HG02973 (cell line): ENCODE data around the gene MAP6D1.
"Not testable (repeated sequence)": the region's sequence is repeated elsewhere in the genome, so short reads cannot be mapped to it uniquely, and the experiment has no call there.

ENCODE experiments used
- ATAC-seq: cut with Tn5 transposase; IDR thresholded peaks from one replicate; pipeline ENCODE4 v1.9.1; 2021; ENCODE audit warnings: moderate library complexity; ENCODE audit not compliant: unreplicated experiment

Gene MAP6D1

GRCh38 chr3:183801601-183802000, 23.8 kb downstream of the MAP6D1 start:
- no peak for ATAC-seq

DNA sequence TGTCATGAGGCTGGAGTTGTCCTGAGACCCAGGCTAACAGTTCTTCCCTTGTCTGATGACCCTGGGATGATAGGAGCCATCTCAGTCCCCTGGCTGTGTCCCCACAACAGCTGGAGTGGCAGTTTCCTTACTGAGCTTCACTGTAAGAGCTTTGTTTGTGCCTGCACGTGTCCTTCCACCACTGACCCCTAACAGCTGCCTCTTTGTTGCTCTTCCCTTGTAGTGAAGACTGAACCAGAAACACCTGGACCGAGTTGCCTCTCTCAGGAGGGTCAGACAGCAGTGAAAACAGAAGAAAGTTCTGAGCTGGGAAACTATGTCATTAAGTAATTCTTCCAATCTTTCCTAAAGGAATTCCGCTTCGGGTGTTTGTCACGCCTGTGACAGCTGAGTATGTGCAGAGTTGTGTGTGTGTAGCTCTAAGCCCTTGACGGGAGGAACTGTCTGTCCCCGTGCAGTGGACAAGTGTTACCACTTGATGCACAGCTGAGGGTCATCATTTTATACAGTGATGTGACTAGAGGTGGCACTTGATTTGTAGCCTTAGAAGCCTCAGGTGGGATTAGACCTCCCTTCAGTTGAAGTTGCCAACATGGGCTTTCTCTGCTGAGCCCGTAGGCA, 25.0 kb downstream of the MAP6D1 start:
- no peak for ATAC-seq

DNA sequence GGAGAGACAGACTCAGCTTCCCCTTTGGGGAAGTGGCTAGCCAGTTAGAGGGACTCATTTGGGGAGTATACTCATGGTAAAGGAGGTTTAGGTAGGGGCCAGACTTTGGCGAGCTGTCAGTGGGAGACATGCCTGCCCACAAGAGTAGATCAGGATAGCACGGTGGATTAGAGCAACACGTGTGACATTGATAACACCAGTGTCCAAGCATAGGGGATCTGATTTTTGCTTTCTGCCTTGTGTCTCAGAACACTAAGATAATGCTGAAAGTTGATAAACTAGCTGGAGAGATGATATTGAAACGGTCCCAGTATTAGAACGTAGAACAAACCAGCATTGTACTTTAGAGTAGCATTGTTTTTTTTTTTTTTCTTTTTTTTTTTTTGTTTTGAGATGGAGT, 25.9 kb downstream of the MAP6D1 start:
- no peak for ATAC-seq

DNA sequence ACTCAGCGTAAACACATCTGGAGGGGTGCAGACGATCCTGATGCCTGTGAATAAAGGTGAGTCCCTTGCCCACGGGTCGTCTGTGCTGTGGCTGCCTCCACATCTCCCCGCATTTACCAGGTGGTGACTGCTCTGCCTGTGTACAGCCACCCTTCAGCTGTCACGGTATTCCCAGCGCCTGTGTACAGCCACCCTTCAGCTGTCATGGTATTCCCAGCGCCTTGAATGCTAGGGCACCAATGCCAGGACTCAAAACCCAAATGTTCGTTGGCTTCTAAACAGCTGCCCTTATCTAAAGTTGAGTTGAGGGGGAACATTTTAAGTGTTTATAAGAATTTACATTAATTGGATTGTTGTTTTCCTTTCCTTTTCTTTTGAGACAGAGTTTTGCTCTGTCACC, 27.4 kb downstream of the MAP6D1 start:
- no peak for ATAC-seq

DNA sequence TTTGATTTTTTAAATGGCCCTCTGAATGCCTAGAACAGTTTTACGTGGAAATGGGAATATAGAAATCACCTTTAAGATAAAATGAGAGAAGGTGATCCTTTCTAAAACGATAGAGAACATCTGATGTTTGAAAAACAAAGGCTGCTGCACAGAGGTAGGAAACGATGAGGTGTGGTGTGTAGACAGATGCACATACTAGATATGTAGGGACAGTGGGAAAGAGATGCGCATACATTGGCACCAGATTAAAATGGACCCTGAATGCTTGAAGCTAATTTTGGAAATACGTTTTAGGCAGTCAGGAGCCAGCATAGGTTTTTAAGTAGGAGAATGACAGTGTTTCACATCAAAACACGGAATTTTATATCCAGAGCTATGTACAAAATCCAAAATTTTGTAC, 29.0 kb downstream of the MAP6D1 start:
- no peak for ATAC-seq

- ATAC-seq: no peak
Measured at GRCh38 chr3:183794452-183794851, 30.9 kb downstream of the MAP6D1 start.

DNA sequence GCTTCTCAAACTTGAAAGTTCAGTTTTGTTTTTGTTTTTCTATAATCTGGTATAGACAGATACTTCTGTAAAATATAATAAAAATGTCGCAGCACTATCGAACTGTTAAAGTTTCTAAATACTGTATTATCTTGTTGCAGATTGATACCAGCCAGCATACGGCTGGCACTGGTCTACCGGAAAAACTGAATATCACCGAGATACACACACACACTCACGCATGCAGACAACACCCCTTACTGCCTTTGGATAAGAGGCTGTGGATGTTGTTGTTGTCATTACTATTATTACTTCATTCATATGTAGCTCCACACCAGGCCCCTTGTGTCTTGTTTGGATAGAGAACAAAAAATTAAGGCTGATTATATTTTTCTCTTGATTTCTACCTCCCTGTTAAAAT, 32.4 kb downstream of the MAP6D1 start:
- ATAC-seq: no peak

DNA sequence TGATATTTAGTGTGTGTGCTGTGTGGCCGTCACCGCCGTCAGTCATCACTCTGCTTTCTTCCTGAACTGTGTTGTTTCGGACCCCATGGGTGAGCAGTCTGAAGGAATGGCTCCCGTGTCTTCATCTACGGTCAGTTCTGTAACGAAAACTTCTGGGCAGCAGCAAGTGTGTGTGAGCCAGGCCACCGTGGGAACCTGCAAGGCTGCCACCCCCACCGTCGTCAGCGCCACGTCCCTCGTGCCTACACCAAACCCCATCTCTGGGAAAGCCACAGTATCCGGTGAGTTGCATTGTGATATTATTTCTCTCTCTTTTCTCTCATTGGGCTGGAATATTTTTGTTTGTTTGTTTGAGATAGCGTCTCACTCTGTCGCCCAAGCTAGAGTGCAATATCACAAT, 34.7 kb downstream of the MAP6D1 start:
- ATAC-seq: no peak

DNA sequence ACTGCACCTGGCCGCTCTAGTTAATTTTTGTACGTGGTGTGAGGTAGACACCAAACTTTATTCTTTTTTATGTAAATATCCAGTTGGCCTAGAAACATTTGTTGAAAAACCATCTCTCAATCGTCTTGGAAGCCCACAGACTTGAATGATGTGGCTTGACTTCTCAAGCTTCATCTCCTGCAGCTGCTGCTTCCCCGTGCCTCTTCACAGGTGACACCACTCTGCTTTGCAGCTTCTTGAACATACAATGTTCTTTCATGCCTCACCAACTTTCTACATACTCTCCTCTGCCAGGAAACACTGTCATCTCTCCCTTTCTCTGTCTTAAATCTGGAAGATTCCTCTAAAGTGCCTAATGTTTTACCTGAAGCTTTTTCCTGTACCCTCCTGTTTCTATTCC, 35.6 kb downstream of the MAP6D1 start:
- ATAC-seq: no peak

DNA sequence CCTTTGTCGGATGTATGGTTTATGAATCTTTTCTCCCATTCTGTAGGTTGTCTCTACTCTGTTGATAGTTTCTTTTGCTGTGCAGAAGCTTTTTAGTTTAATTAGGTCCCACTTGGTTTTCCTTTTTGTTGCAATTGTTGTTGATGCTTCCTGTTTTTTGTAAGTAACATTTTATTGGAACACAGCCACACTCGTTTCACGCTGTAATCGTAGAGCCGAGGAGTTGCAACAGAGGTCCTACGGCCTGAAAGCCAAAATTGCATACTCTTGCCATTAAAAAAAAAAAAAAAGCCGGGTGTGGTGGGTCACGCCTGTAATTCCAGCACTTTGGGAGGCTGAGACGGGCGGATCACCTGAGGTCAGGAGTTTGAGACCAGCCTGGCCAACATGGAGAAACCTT, 40.9 kb downstream of the MAP6D1 start:
- not testable (repeated sequence) for ATAC-seq

DNA sequence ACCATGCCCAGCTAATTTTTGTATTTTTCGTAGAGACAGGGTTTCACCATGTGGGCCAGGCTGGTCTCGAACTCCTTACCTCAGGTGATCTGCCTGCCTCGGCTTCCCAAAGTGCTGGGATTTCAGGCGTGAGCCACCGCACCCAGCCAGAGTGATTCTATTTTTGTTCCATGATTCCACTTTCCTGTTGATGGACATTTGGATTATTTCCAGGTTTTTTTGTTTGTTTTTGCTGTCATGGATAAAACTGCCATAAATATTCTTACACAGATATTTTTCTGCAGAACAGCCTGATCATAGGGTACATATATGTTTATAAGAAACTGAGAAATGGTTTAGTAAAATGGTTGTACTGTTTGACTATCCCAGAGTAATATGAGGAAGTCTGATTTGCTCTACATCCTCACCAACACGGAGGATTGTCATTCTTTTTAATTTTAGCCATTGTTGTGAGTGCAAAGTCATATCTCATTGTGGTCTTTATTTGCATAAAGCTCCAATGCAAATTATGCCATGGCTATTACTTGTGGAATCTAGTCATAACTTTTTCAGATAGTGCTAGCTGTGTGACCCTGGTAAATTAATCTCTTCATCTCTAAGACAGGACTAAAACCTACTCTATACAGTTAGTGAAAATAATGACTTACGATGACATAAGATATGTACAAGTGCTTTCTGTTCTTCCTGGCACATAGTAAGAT, 42.7 kb downstream of the MAP6D1 start:
- no peak for ATAC-seq

DNA sequence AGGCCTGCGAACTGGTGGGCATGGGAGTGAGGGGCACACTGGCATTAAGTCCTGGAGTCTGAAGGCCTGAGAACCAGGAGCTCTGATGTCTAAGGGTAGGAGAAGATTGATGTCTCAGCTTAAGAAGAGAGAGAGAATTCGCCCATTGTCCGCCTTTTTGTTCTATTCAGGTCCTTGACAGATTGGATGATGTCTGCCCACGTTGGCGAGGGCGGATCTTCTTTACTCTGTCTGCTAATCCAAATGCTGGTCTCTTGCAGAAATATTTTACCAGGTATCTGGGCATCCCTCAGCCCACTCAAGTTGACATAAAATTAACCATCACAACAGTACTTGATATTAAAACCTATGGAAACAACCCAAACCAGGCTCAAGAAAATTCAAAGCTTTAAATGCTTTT, 44.1 kb downstream of the MAP6D1 start:
- no peak for ATAC-seq

DNA sequence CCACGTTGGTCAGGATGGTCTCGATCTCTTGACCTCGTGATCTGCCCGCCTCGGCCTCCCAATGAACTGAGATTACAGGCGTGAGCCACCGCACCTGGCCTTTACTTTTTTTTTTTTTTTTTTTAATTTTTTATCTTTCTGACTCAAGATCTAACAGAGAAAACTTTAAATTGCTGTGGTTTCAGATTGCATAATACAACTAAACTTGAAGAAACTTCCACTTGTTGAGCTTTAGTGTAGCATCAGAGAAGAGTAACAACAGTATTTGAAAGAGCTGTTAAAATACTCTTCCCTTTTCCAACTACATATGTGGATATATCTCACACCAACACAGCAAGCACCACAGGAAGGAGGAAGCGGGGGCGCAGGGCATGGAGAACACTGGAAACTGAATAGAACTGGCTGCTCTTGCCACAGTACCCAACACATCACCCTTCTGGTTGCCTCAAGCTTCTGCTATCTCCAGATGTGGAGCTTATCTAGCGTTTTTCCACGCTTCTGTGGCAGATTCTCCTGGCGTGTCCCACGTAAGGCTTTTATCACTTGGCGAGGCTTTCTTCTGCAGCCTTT, 45.4 kb downstream of the MAP6D1 start:
- ATAC-seq: no peak

- no peak for ATAC-seq
Measured at GRCh38 chr3:183777016-183777618, 48.3 kb downstream of the MAP6D1 start.

DNA sequence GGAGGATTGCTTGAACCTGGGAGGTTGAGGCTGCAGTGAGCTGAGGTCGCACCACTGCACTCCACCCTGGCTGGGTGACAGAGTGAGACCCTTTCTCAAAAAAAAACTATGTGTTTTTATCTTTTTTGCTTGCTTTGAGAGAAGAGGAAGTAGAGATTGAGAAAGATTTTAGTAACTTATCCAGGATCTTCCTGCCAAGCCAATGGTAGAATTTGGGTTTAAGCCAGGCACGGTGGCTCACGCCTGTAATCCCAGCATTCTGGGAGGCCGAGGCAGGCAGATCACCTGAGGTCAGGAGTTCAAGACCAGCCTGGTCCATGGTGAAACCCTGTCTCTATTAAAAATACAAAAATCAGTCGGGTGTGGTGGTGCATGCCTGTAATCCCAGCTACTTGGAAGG, 48.9 kb downstream of the MAP6D1 start:
- ATAC-seq: not testable (repeated sequence)

DNA sequence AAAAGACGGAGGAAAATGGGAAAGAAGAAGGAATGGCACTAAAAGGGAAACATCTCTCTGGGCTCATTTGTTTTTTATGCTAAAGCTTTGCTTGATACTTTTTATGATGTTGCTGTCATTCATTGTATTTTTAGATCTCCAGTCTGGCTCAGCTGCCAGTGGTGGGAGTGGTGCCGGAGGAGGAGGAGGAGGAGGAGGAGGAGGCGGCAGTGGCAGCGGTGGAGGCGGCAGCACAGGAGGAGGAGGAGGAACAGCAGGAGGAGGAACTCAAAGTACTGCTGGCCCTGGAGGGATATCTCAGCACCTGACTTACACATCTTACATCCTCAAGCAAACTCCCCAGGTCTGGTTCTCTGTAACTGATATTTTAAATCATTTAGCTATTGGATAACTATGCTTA, 49.6 kb downstream of the MAP6D1 start:
- no peak for ATAC-seq

- ATAC-seq: no peak
Measured at GRCh38 chr3:183774631-183775030, 50.7 kb downstream of the MAP6D1 start.

GRCh38 chr3:183769453-183769852, 55.9 kb downstream of the MAP6D1 start:
- ATAC-seq: no peak

- no peak for ATAC-seq
Measured at GRCh38 chr3:183768114-183768513, 57.3 kb downstream of the MAP6D1 start.

- ATAC-seq: peak; percentile 70
Measured at GRCh38 chr3:183766745-183767606, 58.4 kb downstream of the MAP6D1 start.

DNA sequence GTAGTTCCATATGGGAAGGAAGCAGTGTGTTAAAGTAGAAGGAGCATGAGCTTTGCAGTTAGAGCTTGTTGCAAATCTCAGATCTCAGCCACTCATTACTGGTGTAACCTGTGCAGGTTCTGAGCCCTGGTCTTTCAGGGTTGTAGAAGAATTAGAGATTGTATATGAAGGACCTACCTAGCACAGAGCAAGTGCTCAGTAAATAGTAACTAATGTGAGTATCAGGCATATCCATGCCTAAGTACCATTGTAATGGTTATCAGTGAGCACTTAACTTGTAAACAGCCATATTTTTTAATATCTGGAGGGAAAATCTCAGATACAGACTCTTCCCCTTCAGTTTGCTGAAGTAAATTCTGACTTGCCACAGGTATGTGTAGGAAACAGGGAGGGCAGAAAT, 59.3 kb downstream of the MAP6D1 start:
- ATAC-seq: no peak
